HFFc6 (cell line): ENCODE data around the gene MLH1. TPM values are rescaled to one million over a fixed set of nuclear protein-coding genes. Genes with fewer than 3 reads are reported as not detected.
A peak's percentile ranks its signal among the peaks of the same experiment; 100 is the strongest.

ENCODE experiments used
- DNase-seq: peaks from one replicate; pipeline ENCODE4 v3.0.0-alpha.2; 2018
- H3K27ac Mint-ChIP-seq: 2 replicates; pipeline ENCODE4 v1.8.0; 2020; ENCODE audit warnings: mild to moderate bottlenecking, mixed read lengths
- H3K27me3 Mint-ChIP-seq: 2 replicates; pipeline ENCODE4 v1.8.0; 2021; ENCODE audit warnings: mild to moderate bottlenecking, moderate library complexity, mixed read lengths; ENCODE audit not compliant: insufficient read depth
- H3K36me3 Mint-ChIP-seq: 2 replicates; pipeline ENCODE4 v1.8.0; 2021; ENCODE audit warnings: low read depth, mixed read lengths
- H3K4me1 Mint-ChIP-seq: 2 replicates; pipeline ENCODE4 v1.8.0; 2020; ENCODE audit warnings: low read depth, mixed read lengths
- H3K4me3 Mint-ChIP-seq: 2 replicates; pipeline ENCODE4 v1.8.0; 2020; ENCODE audit warnings: mild to moderate bottlenecking, moderate library complexity, mixed read lengths
- H3K9me3 Mint-ChIP-seq: 2 replicates; pipeline ENCODE4 v1.8.0; 2020; ENCODE audit warnings: mild to moderate bottlenecking, mixed read lengths
- total RNA-seq, 6 experiments: library from RNA; stranded (reverse); fragmentation: NEBNext Ultra II Directional; extraction: Animal tissue kit (Norgen Biotek cat#: 25700); gene quantifications; 2 replicates in 1 of 6; 3 replicates in 5 of 6; pipeline ENCODE4 v1.2.3, GENCODE V29; 2021
- TF ChIP-seq, protein P1 (sequence below): fragments of 200-600 bp; sonication (generic); IDR thresholded peaks from 2 replicates; pipeline ENCODE4 v1.5.0; 2021; ENCODE audit warnings: antibody characterized with exemption, mild to moderate bottlenecking

The MLH1 gene
- total RNA-seq, 6 experiments from 2014 or later = 28.7 to 38.3 (median 35.1) TPM

DNA sequence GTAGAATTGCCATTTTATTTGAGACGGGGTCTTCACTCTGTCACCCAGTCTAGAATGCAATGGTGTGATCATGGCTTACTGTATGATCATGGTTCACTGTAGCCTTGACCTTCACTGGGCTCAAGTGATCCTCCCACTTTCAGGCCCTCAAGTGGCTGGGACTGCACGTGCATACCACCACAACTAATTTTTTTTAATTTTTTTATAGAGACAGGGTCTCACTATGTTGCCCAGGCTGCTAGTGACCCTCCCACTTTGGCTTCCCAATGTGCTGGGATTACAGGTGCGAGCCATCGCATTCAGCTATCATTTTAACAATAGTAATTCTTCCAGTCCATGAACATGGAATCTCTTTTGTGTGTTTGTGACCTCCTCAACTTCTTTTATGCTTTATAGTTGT, 12.3 kb upstream of the MLH1 start:
- TF ChIP-seq, protein P1, sequence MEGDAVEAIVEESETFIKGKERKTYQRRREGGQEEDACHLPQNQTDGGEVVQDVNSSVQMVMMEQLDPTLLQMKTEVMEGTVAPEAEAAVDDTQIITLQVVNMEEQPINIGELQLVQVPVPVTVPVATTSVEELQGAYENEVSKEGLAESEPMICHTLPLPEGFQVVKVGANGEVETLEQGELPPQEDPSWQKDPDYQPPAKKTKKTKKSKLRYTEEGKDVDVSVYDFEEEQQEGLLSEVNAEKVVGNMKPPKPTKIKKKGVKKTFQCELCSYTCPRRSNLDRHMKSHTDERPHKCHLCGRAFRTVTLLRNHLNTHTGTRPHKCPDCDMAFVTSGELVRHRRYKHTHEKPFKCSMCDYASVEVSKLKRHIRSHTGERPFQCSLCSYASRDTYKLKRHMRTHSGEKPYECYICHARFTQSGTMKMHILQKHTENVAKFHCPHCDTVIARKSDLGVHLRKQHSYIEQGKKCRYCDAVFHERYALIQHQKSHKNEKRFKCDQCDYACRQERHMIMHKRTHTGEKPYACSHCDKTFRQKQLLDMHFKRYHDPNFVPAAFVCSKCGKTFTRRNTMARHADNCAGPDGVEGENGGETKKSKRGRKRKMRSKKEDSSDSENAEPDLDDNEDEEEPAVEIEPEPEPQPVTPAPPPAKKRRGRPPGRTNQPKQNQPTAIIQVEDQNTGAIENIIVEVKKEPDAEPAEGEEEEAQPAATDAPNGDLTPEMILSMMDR = no peak
- H3K27me3 Mint-ChIP-seq = no peaks in the 10 kb centered on the region; the same call in 1 of the 2 replicates
- H3K27ac Mint-ChIP-seq = no peak overlapping the region
- H3K4me1 Mint-ChIP-seq = no peaks in the 10 kb centered on the region
- no peak for DNase-seq
- no peaks in the 10 kb centered on the region; the same call in 1 of the 2 replicates for H3K9me3 Mint-ChIP-seq
- H3K4me3 Mint-ChIP-seq = no peak overlapping the region
- H3K36me3 Mint-ChIP-seq = peaks cover 45% of the 10 kb centered on the region

DNA sequence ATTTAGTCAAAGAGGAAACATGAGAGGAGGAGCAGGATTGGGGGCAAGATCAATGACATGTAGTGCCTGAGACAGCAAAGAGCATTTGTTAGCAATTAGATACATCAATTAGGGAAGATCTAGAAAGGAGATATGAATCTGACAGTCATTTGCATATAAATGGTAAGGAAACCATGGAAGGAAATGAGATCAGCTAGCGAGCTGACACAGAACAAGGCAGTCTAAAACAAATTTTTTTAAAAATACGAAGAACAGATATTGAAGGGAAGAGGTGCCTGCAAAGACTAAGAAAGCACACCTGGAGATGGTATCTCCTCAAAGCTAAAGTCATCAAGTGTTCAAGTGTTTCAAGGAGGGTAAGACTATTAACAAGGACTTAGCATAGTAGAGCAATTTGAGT, 5.0 kb upstream of the MLH1 start:
- H3K9me3 Mint-ChIP-seq = no peaks in the 10 kb centered on the region
- H3K4me3 Mint-ChIP-seq = peak overlapping the region; percentile 8
- H3K27me3 Mint-ChIP-seq = no peaks in the 10 kb centered on the region
- H3K27ac Mint-ChIP-seq = no peak overlapping the region
- DNase-seq = no peak
- peaks cover 42% of the 10 kb centered on the region for H3K4me1 Mint-ChIP-seq
- H3K36me3 Mint-ChIP-seq = peaks cover 56% of the 10 kb centered on the region
- TF ChIP-seq, protein P1 = no peak

DNA sequence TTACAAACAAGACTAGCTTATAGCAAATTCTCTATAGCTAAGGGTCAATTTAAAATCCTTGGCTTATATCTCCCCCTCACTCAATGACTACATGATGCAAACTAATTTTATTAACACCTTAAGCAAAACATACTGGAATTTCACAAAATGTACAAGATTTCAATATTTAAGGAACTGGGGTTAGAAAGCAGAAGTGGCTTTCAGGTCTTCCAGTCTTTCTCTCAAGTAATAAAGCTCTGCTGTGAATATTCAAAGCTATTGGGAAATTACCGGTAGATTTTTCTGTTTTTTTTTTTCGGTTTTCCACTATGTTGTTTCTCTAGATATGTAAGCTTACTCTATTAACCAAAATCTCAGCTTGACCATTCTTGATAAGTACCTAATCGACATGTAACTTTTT, 4.3 kb upstream of the MLH1 start:
- no peak for DNase-seq
- peaks cover 50% of the 10 kb centered on the region for H3K36me3 Mint-ChIP-seq
- no peaks in the 10 kb centered on the region for H3K9me3 Mint-ChIP-seq
- peaks cover 42% of the 10 kb centered on the region for H3K4me1 Mint-ChIP-seq
- TF ChIP-seq, protein P1 = no peak
- no peak overlapping the region for H3K4me3 Mint-ChIP-seq
- H3K27ac Mint-ChIP-seq = no peak overlapping the region
- no peaks in the 10 kb centered on the region for H3K27me3 Mint-ChIP-seq

DNA sequence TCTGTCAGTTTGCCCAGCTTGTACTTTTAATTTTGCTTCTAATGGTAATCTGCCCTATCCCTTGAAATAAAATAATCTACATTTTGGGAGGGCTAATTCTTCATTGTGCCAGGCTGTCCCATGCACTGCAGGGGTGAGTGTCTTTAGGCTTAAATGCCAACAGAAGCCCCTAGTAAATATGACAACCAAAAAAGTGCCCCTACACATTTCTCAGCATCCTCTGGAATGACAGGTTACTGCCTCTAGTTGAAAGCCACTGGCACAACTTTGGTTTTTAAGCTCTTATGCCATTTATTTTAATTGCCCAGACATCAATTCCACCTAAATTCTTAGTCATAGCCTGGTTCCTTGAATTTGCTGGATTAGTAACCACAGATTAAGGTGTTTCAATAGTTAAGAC, 3.8 kb upstream of the MLH1 start:
- Mint-ChIP-seq H3K27ac (no peak overlapping the region), H3K4me3 (no peak overlapping the region)

DNA sequence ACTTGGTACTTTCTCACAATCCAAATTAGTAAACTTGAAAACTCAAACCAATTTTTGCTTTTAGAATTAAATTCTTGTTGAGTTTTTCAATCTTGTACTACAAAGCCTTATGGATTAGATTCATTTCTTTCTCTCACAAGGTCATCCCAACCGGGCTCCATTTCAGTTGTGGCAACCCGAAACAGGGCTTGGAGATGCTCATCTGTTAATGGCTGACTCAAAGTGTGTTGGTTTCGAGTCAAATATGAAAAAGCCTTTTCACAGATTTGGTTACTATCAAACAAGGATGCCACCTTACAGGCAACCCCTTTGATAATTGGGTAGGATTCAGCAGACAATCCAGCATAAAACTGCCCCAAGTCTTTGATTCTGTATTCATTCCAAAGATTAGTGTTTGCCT, 2.2 kb upstream of the MLH1 start:
- TF ChIP-seq, protein P1 = no peak
- no peaks in the 10 kb centered on the region for H3K9me3 Mint-ChIP-seq
- H3K4me1 Mint-ChIP-seq = peaks cover 42% of the 10 kb centered on the region
- no peak for DNase-seq
- no peaks in the 10 kb centered on the region for H3K27me3 Mint-ChIP-seq
- H3K36me3 Mint-ChIP-seq = peaks cover 31% of the 10 kb centered on the region
- no peak overlapping the region for H3K4me3 Mint-ChIP-seq
- no peak overlapping the region for H3K27ac Mint-ChIP-seq

More for the DNA sequence above, 3.8 kb upstream of the MLH1 start:
- peaks cover 42% of the 10 kb centered on the region for H3K4me1 Mint-ChIP-seq
- no peak for DNase-seq
- no peaks in the 10 kb centered on the region for H3K27me3 Mint-ChIP-seq
- no peaks in the 10 kb centered on the region for H3K9me3 Mint-ChIP-seq
- peaks cover 45% of the 10 kb centered on the region for H3K36me3 Mint-ChIP-seq
- TF ChIP-seq, protein P1 = no peak
